ENCODE measurements around the gene ANKRD35.

DNA sequence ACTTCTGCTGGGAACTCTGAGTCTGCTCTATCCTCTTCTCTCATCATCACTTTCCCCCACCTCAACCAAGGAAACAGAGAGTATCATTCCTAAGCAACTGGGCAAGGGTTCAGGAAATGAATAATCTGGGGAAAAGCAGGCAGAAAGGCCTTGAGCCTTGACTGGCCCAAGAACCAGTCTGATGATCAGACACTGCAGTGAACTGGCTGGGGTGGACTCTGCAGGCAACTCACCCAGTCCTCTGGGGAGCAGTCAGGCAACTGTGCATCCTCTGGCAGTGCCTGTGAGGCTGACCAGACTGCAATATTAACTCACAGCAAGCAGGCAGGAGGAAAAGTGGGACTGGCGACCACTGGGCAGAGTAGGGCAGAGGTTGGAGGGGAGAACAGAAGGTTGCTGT lies 991 bp downstream of the ANKRD35 start:
- TF ChIP-seq, protein P1, sequence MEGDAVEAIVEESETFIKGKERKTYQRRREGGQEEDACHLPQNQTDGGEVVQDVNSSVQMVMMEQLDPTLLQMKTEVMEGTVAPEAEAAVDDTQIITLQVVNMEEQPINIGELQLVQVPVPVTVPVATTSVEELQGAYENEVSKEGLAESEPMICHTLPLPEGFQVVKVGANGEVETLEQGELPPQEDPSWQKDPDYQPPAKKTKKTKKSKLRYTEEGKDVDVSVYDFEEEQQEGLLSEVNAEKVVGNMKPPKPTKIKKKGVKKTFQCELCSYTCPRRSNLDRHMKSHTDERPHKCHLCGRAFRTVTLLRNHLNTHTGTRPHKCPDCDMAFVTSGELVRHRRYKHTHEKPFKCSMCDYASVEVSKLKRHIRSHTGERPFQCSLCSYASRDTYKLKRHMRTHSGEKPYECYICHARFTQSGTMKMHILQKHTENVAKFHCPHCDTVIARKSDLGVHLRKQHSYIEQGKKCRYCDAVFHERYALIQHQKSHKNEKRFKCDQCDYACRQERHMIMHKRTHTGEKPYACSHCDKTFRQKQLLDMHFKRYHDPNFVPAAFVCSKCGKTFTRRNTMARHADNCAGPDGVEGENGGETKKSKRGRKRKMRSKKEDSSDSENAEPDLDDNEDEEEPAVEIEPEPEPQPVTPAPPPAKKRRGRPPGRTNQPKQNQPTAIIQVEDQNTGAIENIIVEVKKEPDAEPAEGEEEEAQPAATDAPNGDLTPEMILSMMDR (IDR thresholded peaks at IDR 0.05; ENCODE audit: insufficient read depth, low read depth, low read length), result no peak
- no peak for TF ChIP-seq EZH2 (IDR thresholded peaks at IDR 0.05; ENCODE audit: insufficient read depth, low read length)
